Tibial nerve (tissue), 4 donors: ENCODE measurements around the gene TSPAN13.

ENCODE experiments used
- EP300 ChIP-seq, 2 donors: sonication (generic); formaldehyde crosslinking; IDR thresholded peaks; one replicate each; pipeline ENCODE4 v1.6.1; 2017; ENCODE audit warnings: antibody characterized with exemption in 2 of 2, mild to moderate bottlenecking in 1 of 2
- POLR2A ChIP-seq, 2 donors: fragments of 450-650 bp; IDR thresholded peaks; one replicate each; pipeline ENCODE4 v1.6.1; 2017; ENCODE audit warnings: antibody characterized with exemption in 2 of 2, mild to moderate bottlenecking in 2 of 2, moderate library complexity in 2 of 2
- TF ChIP-seq, protein P1 (sequence below), 5 experiments: fragments of 200-600 bp in 3 of 5; fragments of 450-650 bp in 2 of 5; sonication (generic) in 3 of 5; IDR thresholded peaks; one replicate each; pipeline ENCODE4 v1.5.1; 2016 to 2019; ENCODE audit warnings: antibody characterized with exemption in 5 of 5, mild to moderate bottlenecking in 3 of 5, moderate library complexity in 2 of 5

DNA sequence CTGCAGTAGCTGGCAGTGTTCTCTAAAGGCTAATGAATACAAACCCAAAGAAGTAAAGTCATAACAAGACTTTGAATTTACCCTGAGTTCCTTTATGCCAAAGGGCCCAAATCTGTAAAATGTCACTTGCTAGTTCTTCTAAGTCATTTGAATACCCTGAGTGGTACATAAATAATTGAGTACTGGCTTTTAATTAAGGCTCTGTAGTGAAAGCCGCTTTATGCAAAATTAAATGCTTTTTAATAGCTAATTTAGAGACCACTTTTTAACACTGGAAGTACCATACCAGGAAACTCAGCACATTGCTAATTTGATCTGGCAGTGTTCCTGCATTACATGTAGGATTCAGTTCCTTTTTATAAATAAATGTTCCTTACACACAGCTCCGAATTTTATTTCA lies 24.0 kb upstream of the TSPAN13 start:
- TF ChIP-seq, protein P1, sequence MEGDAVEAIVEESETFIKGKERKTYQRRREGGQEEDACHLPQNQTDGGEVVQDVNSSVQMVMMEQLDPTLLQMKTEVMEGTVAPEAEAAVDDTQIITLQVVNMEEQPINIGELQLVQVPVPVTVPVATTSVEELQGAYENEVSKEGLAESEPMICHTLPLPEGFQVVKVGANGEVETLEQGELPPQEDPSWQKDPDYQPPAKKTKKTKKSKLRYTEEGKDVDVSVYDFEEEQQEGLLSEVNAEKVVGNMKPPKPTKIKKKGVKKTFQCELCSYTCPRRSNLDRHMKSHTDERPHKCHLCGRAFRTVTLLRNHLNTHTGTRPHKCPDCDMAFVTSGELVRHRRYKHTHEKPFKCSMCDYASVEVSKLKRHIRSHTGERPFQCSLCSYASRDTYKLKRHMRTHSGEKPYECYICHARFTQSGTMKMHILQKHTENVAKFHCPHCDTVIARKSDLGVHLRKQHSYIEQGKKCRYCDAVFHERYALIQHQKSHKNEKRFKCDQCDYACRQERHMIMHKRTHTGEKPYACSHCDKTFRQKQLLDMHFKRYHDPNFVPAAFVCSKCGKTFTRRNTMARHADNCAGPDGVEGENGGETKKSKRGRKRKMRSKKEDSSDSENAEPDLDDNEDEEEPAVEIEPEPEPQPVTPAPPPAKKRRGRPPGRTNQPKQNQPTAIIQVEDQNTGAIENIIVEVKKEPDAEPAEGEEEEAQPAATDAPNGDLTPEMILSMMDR (IDR thresholded peaks at IDR 0.05), result no peak
- no peak for TF ChIP-seq EP300 (IDR thresholded peaks at IDR 0.05)
- no peak for TF ChIP-seq POLR2A (IDR thresholded peaks at IDR 0.05)
